Activated CD4-positive, alpha-beta T cell treated with anti-CD3 and anti-CD28 coated beads, Interleukin-2, amount 10 ng/mL, durations not matched to agents 24 days and 14 days (primary cell): ENCODE results near the gene KRTAP10-12. TPM values are rescaled to one million over a fixed set of nuclear protein-coding genes. Genes with fewer than 3 reads are reported as not detected.

Experiments
- DNase-seq: peaks from one replicate; pipeline ENCODE4 v3.0.0; 2022
- H3K27ac Mint-ChIP-seq: one replicate; pipeline ENCODE4 v1.8.0; 2022; ENCODE audit warnings: mild to moderate bottlenecking, mixed read lengths
- H3K27me3 Mint-ChIP-seq: one replicate; pipeline ENCODE4 v1.8.0; 2022; ENCODE audit warnings: mixed read lengths
- H3K36me3 Mint-ChIP-seq: one replicate; pipeline ENCODE4 v1.8.0; 2022; ENCODE audit warnings: low read depth, mild to moderate bottlenecking, mixed read lengths
- H3K4me1 Mint-ChIP-seq: one replicate; pipeline ENCODE4 v1.8.0; 2021; ENCODE audit warnings: mixed read lengths
- H3K4me3 Mint-ChIP-seq: one replicate; pipeline ENCODE4 v1.8.0; 2022; ENCODE audit warnings: mild to moderate bottlenecking, moderate library complexity, mixed read lengths
- H3K9me3 Mint-ChIP-seq: one replicate; pipeline ENCODE4 v1.8.0; 2021; ENCODE audit warnings: mixed read lengths
- intact Hi-C: fragments of 100-400 bp; cut with micrococcal nuclease; formaldehyde crosslinking; loops from one replicate; pipeline ENCODE4 v1.15.1; 2023
- total RNA-seq: library from RNA; stranded (reverse); gene quantifications from 2 replicates; pipeline ENCODE4 v1.2.3, GENCODE V29; 2022

The KRTAP10-12 gene
- total RNA-seq, 1 donor from 2014 or later: not detected

GRCh38 chr21:44697811-44698734 lies 1.1 kb downstream of the KRTAP10-12 start:
- H3K27ac Mint-ChIP-seq: no peak overlapping the region
- H3K4me3 Mint-ChIP-seq: no peak overlapping the region
- no peaks in the 10 kb centered on the region for H3K36me3 Mint-ChIP-seq
- intact Hi-C loops: no loop called here
- H3K27me3 Mint-ChIP-seq: peaks cover 58% of the 10 kb centered on the region
- peaks cover 5% of the 10 kb centered on the region for H3K9me3 Mint-ChIP-seq
- no peaks in the 10 kb centered on the region for H3K4me1 Mint-ChIP-seq
- no peak for DNase-seq

- intact Hi-C loops: no loop called here
- H3K36me3 Mint-ChIP-seq: no peaks in the 10 kb centered on the region
- H3K27me3 Mint-ChIP-seq: peaks cover 64% of the 10 kb centered on the region
- H3K4me3 Mint-ChIP-seq: no peak overlapping the region
- H3K9me3 Mint-ChIP-seq: no peaks in the 10 kb centered on the region
- no peaks in the 10 kb centered on the region for H3K4me1 Mint-ChIP-seq
- no peak for DNase-seq
- no peak overlapping the region for H3K27ac Mint-ChIP-seq
Observed at GRCh38 chr21:44699502-44700001, 2.6 kb downstream of the KRTAP10-12 start.

GRCh38 chr21:44700101-44701022 lies 3.4 kb downstream of the KRTAP10-12 start:
- no peak overlapping the region for H3K27ac Mint-ChIP-seq
- DNase-seq: no peak

GRCh38 chr21:44701023-44701400 lies 4.0 kb downstream of the KRTAP10-12 start:
- peaks cover 2% of the 10 kb centered on the region for H3K4me1 Mint-ChIP-seq
- no peak overlapping the region for H3K27ac Mint-ChIP-seq
- peaks cover 10% of the 10 kb centered on the region for H3K9me3 Mint-ChIP-seq
- H3K4me3 Mint-ChIP-seq: no peak overlapping the region
- intact Hi-C loops: no loop called here
- H3K36me3 Mint-ChIP-seq: peaks cover 5% of the 10 kb centered on the region
- peaks cover 75% of the 10 kb centered on the region for H3K27me3 Mint-ChIP-seq
- DNase-seq: no peak

More at GRCh38 chr21:44700101-44701022, 3.4 kb downstream of the KRTAP10-12 start:
- Mint-ChIP-seq H3K27me3 (peaks cover 72% of the 10 kb centered on the region), H3K4me3 (no peak overlapping the region), H3K4me1 (no peaks in the 10 kb centered on the region), H3K36me3 (peaks cover 2% of the 10 kb centered on the region), H3K9me3 (peaks cover 6% of the 10 kb centered on the region)
- intact Hi-C loops: no loop called here

- H3K4me1 Mint-ChIP-seq: peaks cover 2% of the 10 kb centered on the region
- H3K27ac Mint-ChIP-seq: no peak overlapping the region
- peaks cover 10% of the 10 kb centered on the region for H3K9me3 Mint-ChIP-seq
- no peak for DNase-seq
- H3K36me3 Mint-ChIP-seq: peaks cover 6% of the 10 kb centered on the region
- H3K4me3 Mint-ChIP-seq: no peak overlapping the region
- H3K27me3 Mint-ChIP-seq: peaks cover 75% of the 10 kb centered on the region
- intact Hi-C loops: no loop called here
Observed at GRCh38 chr21:44701541-44701940, 4.6 kb downstream of the KRTAP10-12 start.

- peaks cover 10% of the 10 kb centered on the region for H3K9me3 Mint-ChIP-seq
- H3K27ac Mint-ChIP-seq: no peak overlapping the region
- H3K4me3 Mint-ChIP-seq: no peak overlapping the region
- intact Hi-C loops: no loop called here
- no peak for DNase-seq
- peaks cover 2% of the 10 kb centered on the region for H3K4me1 Mint-ChIP-seq
- H3K36me3 Mint-ChIP-seq: peaks cover 6% of the 10 kb centered on the region
- peaks cover 74% of the 10 kb centered on the region for H3K27me3 Mint-ChIP-seq
Observed at GRCh38 chr21:44702111-44702972, 5.4 kb downstream of the KRTAP10-12 start.

GRCh38 chr21:44702973-44703730 lies 6.2 kb downstream of the KRTAP10-12 start:
- H3K27me3 Mint-ChIP-seq: peaks cover 74% of the 10 kb centered on the region
- peaks cover 6% of the 10 kb centered on the region for H3K36me3 Mint-ChIP-seq
- H3K4me3 Mint-ChIP-seq: no peak overlapping the region
- H3K27ac Mint-ChIP-seq: no peak overlapping the region
- H3K9me3 Mint-ChIP-seq: peaks cover 10% of the 10 kb centered on the region
- intact Hi-C loops: no loop called here
- DNase-seq: no peak
- H3K4me1 Mint-ChIP-seq: peaks cover 2% of the 10 kb centered on the region

- intact Hi-C loops: no loop called here
- no peak for DNase-seq
- Mint-ChIP-seq H3K27ac (no peak overlapping the region), H3K36me3 (peaks cover 6% of the 10 kb centered on the region), H3K27me3 (peaks cover 74% of the 10 kb centered on the region), H3K9me3 (peaks cover 10% of the 10 kb centered on the region), H3K4me1 (peaks cover 2% of the 10 kb centered on the region), H3K4me3 (no peak overlapping the region)
Observed at GRCh38 chr21:44703731-44704635, 7.0 kb downstream of the KRTAP10-12 start.

- Mint-ChIP-seq H3K27ac (no peak overlapping the region), H3K4me3 (no peak overlapping the region), H3K4me1 (peaks cover 2% of the 10 kb centered on the region), H3K9me3 (peaks cover 10% of the 10 kb centered on the region), H3K36me3 (peaks cover 9% of the 10 kb centered on the region), H3K27me3 (peaks cover 77% of the 10 kb centered on the region)
- no peak for DNase-seq
- intact Hi-C loops: no loop called here
Observed at GRCh38 chr21:44704636-44705001, 7.6 kb downstream of the KRTAP10-12 start.

- no peak overlapping the region for H3K4me3 Mint-ChIP-seq
- peaks cover 2% of the 10 kb centered on the region for H3K4me1 Mint-ChIP-seq
- no peak for DNase-seq
- H3K27ac Mint-ChIP-seq: peak overlapping the region; percentile 29
- intact Hi-C loops: no loop called here
- H3K9me3 Mint-ChIP-seq: peaks cover 10% of the 10 kb centered on the region
- peaks cover 11% of the 10 kb centered on the region for H3K36me3 Mint-ChIP-seq
- H3K27me3 Mint-ChIP-seq: peaks cover 80% of the 10 kb centered on the region
Observed at GRCh38 chr21:44706026-44706705, 9.2 kb downstream of the KRTAP10-12 start.

GRCh38 chr21:44706706-44707581 lies 10.0 kb downstream of the KRTAP10-12 start:
- Mint-ChIP-seq H3K27ac (no peak overlapping the region), H3K4me3 (no peak overlapping the region), H3K9me3 (peaks cover 10% of the 10 kb centered on the region), H3K27me3 (peaks cover 78% of the 10 kb centered on the region), H3K36me3 (peaks cover 11% of the 10 kb centered on the region), H3K4me1 (peaks cover 2% of the 10 kb centered on the region)
- intact Hi-C loops: no loop called here
- no peak for DNase-seq
